HG03469 (cell line): ENCODE measurements around the gene ERC1.
"Not testable (repeated sequence)": the region's sequence is repeated elsewhere in the genome, so short reads cannot be mapped to it uniquely, and the experiment has no call there.

ENCODE experiments used
- ATAC-seq: cut with Tn5 transposase; IDR thresholded peaks from one replicate; pipeline ENCODE4 v1.9.1; 2021; ENCODE audit warnings: mild to moderate bottlenecking, moderate library complexity, moderate number of reproducible peaks; ENCODE audit not compliant: unreplicated experiment

Gene ERC1

DNA sequence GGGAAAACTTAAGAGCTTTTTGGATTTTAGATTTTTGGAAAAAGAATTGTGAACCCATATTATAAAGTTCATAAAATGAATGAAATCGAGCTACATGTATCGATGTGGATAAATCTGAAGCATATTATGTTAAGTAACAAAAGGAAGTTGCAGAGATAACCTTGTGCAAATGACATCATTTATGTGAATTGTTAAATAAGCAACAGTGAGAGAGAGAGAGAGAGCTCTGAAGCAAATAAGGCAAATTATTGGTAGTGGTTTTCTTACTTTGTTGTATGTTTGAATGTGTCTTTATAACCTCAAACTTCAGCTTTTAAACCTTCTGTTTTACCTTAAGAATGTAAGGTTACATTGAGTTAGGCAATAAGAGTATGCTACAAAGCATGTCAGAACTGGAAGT lies 78.8 kb downstream of the ERC1 start:
- ATAC-seq = no peak

DNA sequence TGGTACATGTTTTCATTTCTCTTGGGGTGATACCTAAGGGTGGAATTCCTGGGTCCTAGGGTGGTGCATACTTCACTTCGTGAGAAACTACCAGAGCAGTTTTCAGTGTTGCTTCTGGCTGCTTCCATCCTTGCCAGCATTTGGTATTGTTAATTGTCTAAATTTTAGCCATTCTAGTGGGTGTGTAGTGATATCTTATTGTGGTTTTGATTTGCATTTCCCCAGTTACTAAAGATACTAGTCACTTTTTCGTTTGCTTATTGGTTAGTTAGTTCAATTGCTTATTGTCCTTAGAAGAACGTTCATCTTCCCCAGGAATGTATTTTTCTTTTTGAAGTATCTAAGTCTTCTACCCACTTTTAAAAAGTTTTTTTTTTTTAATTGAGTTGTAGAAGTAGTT lies 80.2 kb downstream of the ERC1 start:
- no peak for ATAC-seq

- no peak for ATAC-seq
These were observed 82.6 kb downstream of the ERC1 start for GRCh38 chr12:1073652-1074051.

GRCh38 chr12:1077036-1077803 lies 86.2 kb downstream of the ERC1 start:
- ATAC-seq = no peak

- ATAC-seq = no peak
These were observed 87.0 kb downstream of the ERC1 start for GRCh38 chr12:1078002-1078401.

DNA sequence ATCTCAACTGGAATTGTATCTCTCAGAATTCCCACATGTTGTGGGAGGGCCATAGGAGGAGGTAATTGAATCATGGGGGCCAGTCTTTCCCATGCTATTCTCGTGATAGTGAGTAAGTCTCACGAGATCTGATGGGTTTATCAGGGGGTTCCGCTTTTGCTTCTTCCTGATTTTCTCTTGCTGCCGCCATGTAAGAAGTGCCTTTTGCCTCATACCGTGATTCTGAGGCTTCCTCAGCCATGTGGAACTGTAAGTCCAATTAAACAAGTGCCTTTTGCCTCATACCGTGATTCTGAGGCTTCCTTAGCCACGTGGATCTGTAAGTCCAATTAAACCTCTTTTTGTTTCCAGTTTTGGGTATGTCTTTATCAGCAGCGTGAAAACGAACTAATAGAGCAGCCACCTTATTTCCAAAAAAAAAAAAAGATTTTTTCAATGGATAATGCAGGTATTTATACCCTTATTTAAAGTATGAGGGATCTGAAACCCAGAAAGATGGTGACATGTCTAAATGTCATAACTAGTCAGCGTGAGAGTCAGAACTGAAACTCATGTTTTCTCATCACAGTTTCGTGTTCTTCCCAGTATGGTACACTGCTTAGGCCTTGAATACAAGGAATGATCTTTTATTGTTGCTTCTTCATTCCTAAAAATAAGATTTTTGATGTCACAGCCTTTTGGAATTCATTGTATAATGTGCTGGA lies 89.6 kb downstream of the ERC1 start:
- ATAC-seq = no peak

- ATAC-seq = no peak
These were observed 92.3 kb downstream of the ERC1 start for GRCh38 chr12:1083151-1083888.

DNA sequence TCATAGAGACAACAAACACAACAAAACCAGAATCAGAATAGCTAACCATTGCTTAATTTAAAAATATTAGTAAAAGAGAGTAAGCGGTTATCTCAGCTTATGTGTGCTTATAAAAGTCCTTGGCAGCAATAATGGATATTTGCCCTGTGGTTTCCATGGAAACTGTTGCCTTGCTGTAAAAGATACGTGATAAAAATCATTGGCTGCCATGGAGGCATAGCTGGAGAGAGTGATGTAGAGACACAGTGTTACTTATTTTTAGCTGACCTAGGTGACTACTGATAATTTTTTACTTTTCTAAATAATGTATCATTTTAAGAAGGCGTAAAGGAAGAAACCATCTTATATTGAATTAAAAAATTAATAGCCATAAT lies 92.9 kb downstream of the ERC1 start:
- no peak for ATAC-seq

- no peak for ATAC-seq
These were observed 100.3 kb downstream of the ERC1 start for GRCh38 chr12:1091350-1091749.

DNA sequence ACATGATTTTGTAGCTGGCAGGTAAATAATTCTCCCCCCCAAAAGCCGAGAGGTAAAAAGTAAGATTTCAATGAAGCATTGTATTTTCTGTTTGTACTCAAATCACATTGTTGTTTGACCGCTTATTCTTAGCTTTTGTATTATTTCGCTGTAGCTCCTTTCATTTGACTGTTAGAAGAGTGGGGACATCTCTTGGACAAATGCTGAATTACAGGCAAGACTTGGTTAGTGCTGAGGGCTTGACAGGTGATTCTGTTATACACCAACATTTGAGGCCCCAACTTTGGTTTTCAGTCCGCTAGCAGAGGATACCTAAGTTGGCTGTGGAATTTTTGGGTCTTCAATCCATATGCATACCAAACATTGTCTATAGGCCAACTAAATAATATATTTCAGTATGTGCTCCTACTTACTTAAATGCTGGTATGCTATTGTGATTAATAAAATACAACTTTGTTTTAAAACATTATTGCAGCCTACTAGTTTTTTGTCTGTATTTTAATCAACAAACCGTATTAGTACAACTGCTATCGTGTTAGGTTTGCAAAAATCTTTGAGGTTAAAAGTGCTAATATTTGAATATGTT lies 102.2 kb downstream of the ERC1 start:
- no peak for ATAC-seq

DNA sequence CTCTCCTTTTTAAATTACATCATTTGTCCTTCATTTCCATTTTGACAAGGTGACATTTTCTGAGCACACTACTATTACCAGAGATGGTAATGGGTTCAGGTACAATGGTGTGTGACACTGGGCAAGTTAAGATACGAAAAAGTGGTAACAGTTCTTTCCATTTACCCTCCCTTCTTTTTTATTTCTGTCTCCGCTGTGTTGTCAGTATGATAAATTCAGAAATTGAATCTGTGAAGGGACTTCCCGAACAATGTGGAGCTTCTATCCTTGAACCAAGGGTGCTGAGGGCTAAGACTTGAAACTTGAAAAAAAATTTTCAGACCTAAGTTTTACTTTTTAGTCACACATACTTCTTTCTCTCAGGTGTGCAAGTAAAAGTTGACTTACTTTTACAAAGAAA lies 103.7 kb downstream of the ERC1 start:
- no peak for ATAC-seq

DNA sequence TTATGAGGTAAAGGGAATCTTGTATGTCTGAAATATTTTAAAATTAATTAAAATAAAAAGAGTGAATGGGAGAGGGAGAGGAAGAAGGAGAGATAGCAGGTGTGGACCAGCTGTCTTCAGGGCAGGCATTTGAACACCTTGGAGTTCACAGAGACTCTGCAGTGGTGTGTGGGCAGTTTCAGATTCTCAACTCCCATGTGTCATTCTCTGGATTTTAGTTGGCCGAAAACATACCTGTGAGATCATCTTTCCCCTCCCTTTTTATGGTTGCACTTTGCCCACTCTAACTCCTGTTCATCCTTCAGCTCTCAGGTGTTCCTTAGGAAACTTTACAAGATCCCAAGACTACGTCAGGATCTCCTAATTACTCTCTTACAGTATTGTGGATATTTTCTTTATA lies 108.1 kb downstream of the ERC1 start:
- no peak for ATAC-seq

DNA sequence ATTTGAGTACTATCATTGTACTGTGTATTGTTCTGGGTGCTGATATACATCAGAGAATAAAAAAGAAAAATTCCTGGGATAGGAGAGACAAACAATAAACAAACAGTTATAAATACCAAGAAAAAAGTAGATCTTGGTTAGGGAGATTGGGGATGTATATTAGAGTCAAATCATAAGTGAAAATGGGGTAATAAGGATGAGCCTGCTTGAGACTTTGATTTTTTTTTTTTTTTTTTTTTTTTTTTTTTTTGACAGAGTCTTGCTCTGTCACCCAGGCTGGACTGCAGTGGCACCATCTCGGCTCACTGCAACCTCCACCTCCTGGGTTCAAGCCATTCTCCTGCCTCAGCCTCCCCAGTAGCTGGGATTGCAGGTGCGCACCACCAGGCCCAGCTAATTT lies 108.6 kb downstream of the ERC1 start:
- ATAC-seq = not testable (repeated sequence)

GRCh38 chr12:1102115-1102514 lies 111.1 kb downstream of the ERC1 start:
- no peak for ATAC-seq

DNA sequence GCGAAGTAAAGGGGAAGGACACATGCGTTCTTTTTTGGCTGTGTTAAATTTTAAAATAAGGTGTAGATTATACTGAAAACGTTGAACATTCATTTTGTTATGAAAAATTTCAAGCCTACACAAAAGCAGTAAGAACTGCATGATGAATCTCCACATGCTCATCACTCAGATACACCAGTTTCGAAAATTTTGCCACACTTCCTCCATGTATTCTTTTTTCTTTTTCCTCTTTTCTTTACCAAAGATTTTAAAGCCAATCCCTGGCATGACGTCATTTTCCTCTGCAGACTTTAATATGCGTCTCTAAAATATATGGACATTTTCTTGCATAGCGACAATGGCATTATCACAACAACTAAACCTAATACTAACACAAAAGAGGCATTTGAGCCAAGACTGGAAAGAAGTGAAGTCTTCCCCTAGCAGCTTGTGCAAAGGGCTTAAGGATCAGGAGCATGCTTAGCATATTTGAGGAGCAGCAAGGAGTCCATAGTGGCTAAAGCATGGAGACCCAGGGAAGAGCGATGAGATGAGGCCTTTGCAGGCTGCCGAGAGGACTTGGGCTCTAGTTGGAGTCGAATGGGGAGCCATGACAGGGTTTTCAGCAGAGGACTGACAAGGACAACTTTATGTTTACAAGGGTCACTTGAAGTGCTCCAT lies 111.9 kb downstream of the ERC1 start:
- ATAC-seq = no peak

DNA sequence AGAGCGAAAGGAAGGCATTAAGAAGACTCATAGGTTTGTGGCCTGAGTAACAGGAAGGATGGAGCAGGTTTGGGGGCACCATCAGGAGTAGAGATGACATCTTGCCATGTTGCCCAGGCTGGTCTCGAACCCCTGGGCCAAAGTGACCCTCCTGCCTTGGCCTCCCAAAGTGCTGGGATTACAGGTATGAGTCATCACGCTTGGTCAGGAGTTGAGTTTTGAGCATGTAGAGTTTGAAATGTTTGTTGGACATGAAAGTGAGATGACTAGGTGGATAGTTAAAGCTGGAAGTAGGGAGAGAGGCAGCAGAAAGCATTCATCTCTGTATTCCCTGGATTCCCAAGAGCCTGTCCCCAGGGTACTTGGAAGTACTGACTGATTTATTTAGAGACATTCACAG lies 112.6 kb downstream of the ERC1 start:
- no peak for ATAC-seq

GRCh38 chr12:1104088-1104800 lies 113.2 kb downstream of the ERC1 start:
- ATAC-seq = no peak

- no peak for ATAC-seq
These were observed 116.6 kb downstream of the ERC1 start for GRCh38 chr12:1107669-1108068.

- peak; percentile 69 for ATAC-seq
These were observed 117.3 kb downstream of the ERC1 start for GRCh38 chr12:1108276-1108675.

DNA sequence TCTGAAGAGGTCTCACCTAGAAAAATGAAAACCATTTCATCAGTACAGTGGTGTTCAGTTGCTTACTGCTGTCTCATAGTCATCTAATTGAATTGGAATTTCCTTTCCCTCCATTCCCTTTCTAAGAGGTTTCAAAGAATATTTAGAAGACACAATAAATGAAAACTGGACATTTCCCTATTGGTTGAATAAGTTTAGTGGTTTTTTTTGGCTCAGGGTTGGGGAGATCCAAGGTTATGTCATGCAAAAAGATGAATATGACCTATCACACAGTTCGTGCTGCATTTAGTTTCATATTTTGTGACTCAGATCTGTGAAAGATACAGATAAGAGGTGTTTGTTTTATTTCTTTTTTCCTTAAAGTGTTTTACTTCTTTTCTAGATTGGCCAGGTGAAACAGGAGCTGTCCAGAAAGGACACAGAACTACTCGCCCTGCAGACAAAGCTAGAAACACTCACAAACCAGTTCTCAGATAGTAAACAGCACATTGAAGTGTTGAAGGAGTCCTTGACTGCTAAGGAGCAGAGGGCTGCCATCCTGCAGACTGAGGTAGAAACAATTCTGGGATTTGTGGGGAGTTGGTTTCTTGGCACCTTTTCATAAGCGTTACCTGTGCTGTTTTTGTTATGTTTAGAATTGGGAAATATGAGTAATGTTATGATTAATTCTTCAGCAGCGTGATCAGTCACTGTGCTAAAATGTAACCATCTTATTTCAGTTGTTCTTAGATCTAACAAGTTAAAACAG lies 124.6 kb downstream of the ERC1 start:
- ATAC-seq = no peak
